ENCODE data around the gene CYTH3. TPM values are rescaled to one million over a fixed set of nuclear protein-coding genes. Genes with fewer than 3 reads are reported as not detected.

Gene CYTH3
- total and polyA plus RNA-seq, 8 donors, result 3.4 to 12.5 (median 4.5) TPM

DNA sequence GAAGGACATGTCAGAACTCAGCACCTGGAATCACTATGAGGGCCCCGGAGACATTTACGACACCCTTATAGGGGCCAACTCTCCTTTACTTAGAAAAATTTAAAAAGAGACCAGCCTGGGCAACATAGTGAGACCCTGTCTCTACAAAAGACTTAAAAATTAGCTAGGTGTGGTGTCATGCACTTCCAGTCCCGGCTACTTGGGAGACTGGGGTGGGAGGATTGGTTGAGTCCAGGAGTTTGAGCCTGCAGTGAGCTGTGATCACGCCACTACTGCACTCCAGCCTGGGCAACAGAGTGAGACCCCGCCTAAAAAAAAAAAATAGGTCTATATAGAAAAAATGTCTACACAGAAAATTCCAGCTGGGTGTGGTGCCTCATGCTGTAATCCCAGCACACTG lies 7.5 kb upstream of the CYTH3 start:
- H3K4me1 ChIP-seq, result no peaks in the 10 kb centered on the region
- ATAC-seq (no peak), DNase-seq (no peak), FAIRE-seq (no peak)
- no peaks in the 10 kb centered on the region for H3K27me3 ChIP-seq
- H3K9me3 ChIP-seq, result no peaks in the 10 kb centered on the region
- TF ChIP-seq, protein P1, sequence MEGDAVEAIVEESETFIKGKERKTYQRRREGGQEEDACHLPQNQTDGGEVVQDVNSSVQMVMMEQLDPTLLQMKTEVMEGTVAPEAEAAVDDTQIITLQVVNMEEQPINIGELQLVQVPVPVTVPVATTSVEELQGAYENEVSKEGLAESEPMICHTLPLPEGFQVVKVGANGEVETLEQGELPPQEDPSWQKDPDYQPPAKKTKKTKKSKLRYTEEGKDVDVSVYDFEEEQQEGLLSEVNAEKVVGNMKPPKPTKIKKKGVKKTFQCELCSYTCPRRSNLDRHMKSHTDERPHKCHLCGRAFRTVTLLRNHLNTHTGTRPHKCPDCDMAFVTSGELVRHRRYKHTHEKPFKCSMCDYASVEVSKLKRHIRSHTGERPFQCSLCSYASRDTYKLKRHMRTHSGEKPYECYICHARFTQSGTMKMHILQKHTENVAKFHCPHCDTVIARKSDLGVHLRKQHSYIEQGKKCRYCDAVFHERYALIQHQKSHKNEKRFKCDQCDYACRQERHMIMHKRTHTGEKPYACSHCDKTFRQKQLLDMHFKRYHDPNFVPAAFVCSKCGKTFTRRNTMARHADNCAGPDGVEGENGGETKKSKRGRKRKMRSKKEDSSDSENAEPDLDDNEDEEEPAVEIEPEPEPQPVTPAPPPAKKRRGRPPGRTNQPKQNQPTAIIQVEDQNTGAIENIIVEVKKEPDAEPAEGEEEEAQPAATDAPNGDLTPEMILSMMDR (IDR thresholded peaks at IDR 0.05), result no peak
- WGBS, 2 donors, result 87 to 88% methylated on average over 5 of the region's 5 CpGs
- intact Hi-C loops (cut with DNase I), result no loop called here
- H3K4me3 ChIP-seq, result no peak overlapping the region
- no peaks in the 10 kb centered on the region for H3K36me3 ChIP-seq
- H3K27ac ChIP-seq, result no peak overlapping the region

DNA sequence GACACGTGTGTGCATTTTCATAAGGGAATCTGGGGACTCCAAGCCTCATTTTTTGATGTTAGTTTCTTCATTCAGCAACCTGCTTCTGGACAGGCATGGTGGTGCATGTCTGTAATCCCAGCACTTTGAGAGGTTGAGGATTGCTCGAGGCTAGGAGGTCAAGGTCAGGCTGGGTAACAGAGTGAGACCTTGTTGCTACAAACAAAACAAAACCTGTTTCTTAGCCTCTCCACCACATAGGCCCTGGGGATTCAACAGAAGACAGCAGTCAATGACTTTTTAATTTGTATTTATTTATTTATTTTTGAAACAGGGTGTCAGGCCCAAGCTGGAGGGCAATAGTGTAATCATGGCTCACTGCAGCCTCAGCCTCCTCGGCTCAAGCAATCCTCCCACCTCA lies 6.9 kb upstream of the CYTH3 start:
- Histone ChIP-seq H3K4me3 (no peak overlapping the region), H3K27ac (no peak overlapping the region), H3K9me3 (no peaks in the 10 kb centered on the region), H3K4me1 (no peaks in the 10 kb centered on the region), H3K36me3 (no peaks in the 10 kb centered on the region), H3K27me3 (no peaks in the 10 kb centered on the region)
- intact Hi-C loops (cut with DNase I), result no loop called here
- TF ChIP-seq, protein P1 (IDR thresholded peaks at IDR 0.05), result no peak
- FAIRE-seq, result no peak
- DNase-seq, result no peak
- WGBS, 2 donors, result 59 to 61% methylated on average over 3 of the region's 3 CpGs
- no peak for ATAC-seq

DNA sequence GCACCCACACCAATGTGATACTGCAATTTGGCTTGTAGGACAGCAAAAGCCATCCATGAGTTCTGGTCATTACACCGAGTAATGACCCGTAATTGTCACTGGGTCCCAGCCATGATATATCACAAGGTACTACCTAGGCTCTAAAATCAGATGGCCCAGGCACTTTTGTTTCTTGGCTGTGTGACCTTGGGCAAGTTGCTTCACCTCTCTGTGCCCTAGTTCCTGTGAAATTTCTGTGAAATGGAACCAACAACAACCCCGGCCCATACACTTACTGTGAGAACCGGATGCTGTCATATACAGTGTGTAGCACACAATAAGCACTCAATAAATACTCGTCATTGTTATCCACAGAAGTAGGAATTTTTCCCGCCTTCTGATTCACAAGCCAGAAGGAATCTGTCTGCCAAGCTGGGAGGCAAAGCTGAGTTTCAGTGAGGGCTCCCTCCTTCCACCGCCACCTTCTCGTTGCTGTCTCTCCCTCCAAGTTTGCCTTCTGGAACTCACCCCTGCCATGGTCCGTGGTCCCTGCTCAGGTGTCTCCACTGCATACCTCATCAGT lies 6.4 kb upstream of the CYTH3 start:
- FAIRE-seq, result no peak
- Histone ChIP-seq H3K27ac (no peak overlapping the region), H3K9me3 (no peaks in the 10 kb centered on the region), H3K27me3 (no peaks in the 10 kb centered on the region), H3K36me3 (no peaks in the 10 kb centered on the region), H3K4me3 (no peak overlapping the region), H3K4me1 (no peaks in the 10 kb centered on the region)
- TF ChIP-seq, protein P1 (IDR thresholded peaks at IDR 0.05), result no peak
- intact Hi-C loops (cut with DNase I), result no loop called here
- ATAC-seq, result no peak
- DNase-seq, result no peak
- 86 to 93% methylated on average over 9 of the region's 9 CpGs for WGBS, 2 donors

DNA sequence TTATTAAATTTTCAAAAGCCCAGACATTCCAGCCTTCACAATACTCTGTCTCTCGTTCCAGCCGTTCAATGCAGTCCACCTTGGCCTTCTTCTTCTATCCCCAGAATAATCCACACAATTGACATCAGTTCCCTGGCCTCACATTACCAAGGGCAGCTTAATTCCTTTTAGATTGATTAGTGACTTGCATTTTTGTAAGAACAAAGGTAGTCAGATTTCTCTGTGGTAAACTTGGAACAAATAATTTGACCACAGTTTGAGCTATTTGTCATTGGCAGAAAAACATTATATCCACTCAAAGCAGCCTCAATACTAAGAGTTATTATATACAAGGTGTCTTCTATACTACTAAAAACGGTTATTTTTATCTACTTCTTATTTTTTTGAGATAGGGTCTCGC lies 5.1 kb upstream of the CYTH3 start:
- intact Hi-C loops (cut with DNase I), result no loop called here
- no peak overlapping the region for H3K4me3 ChIP-seq
- ATAC-seq (no peak), DNase-seq (no peak), FAIRE-seq (no peak)
- no peaks in the 10 kb centered on the region for H3K36me3 ChIP-seq
- H3K27me3 ChIP-seq, result no peaks in the 10 kb centered on the region
- TF ChIP-seq, protein P1 (IDR thresholded peaks at IDR 0.05), result no peak
- no peak overlapping the region for H3K27ac ChIP-seq
- no peaks in the 10 kb centered on the region for H3K9me3 ChIP-seq
- WGBS, 2 donors, result 76 to 80% methylated on average over 4 of the region's 4 CpGs
- H3K4me1 ChIP-seq, result peaks cover 0 to 7% (median 0%) of the 10 kb centered on the region in 3 donors

DNA sequence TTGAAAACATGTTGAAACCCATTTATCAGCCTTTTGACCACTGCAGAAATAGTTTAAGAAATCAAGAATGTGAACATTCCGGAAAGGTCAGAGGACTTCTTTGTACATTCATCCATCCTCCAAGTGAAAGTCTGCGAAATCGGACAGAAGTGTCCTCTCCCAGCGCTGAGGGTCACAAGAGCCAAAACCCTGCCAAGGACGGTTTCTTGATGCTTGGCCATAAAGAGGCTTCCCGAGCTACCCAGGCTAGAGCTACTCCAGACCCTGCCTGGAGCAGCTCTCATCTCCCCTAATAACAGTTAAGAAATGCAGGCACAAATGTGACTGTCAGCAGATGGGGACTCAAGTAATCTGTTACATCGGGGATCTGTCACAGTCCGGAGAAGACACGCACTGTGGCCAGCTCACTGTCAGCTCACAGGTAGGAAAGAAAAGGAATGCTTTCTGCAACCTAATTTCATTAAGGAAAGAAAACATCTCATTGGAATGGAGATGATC lies 4.5 kb upstream of the CYTH3 start:
- Histone ChIP-seq H3K36me3 (no peaks in the 10 kb centered on the region), H3K9me3 (no peaks in the 10 kb centered on the region), H3K4me1 (peaks cover 0 to 7% (median 0%) of the 10 kb centered on the region in 3 donors), H3K4me3 (no peak overlapping the region), H3K27me3 (no peaks in the 10 kb centered on the region), H3K27ac (no peak overlapping the region)
- WGBS, 2 donors, result 69 to 71% methylated on average over 9 of the region's 9 CpGs
- TF ChIP-seq, protein P1 (IDR thresholded peaks at IDR 0.05), result no peak
- intact Hi-C loops (cut with DNase I), result no loop called here
- ATAC-seq, result no peak
- no peak for FAIRE-seq
- no peak for DNase-seq
